K562 (cell line): Measurements from ENCODE around the gene CLIC1. TPM values are rescaled to one million over a fixed set of nuclear protein-coding genes. Genes with fewer than 3 reads are reported as not detected.

Experiments
- BRCA1 ChIP-seq, 2 experiments: fragments of 450-650 bp in 1 of 2; sonication (generic) in 1 of 2; formaldehyde crosslinking in 1 of 2; IDR thresholded peaks; 2 replicates each; pipeline versions ENCODE4 v1.5.0 to v1.6.1; 2017 to 2020; ENCODE audit warnings: mild to moderate bottlenecking in 1 of 2, missing genetic modification reagents in 1 of 2
- HOMEZ ChIP-seq: fragments of 250-450 bp; sonication (Bioruptor Pico); IDR thresholded peaks from 2 replicates; pipeline ENCODE4 v1.4.0; 2020; ENCODE audit warnings: mild to moderate bottlenecking, moderate library complexity
- MGA ChIP-seq: fragments of 450-650 bp; IDR thresholded peaks from 2 replicates; pipeline ENCODE4 v1.6.1; 2016; ENCODE audit warnings: mild to moderate bottlenecking, moderate library complexity
- PBX2 ChIP-seq, 2 experiments: IDR thresholded peaks in 1 of 2; conservative IDR thresholded peaks in 1 of 2; 2 replicates each; pipeline ENCODE4 v1.6.1; 2016; ENCODE audit warnings: low read depth in 2 of 2, mild to moderate bottlenecking in 1 of 2, missing compliant biosample characterization in 1 of 2, missing genetic modification characterization in 1 of 2, moderate library complexity in 1 of 2
- SIN3B ChIP-seq: fragments of 450-650 bp; IDR thresholded peaks from 2 replicates; pipeline ENCODE4 v1.6.1; 2017; ENCODE audit warnings: low read depth, mild to moderate bottlenecking, moderate library complexity
- SUPT5H ChIP-seq: fragments of 450-650 bp; IDR thresholded peaks from 2 replicates; pipeline ENCODE4 v1.6.1; 2016
- ZNF76 ChIP-seq: fragments of 250-450 bp; sonication (Bioruptor Pico); IDR thresholded peaks from 2 replicates; pipeline ENCODE4 v1.4.0; 2020; ENCODE audit warnings: mild to moderate bottlenecking, moderate library complexity, borderline replicate concordance
- polyA plus RNA-seq, 8 experiments: library from polyadenylated mRNA; depleted of rRNA in 4 of 8; stranded (reverse) in 5 of 8; unstranded in 3 of 8; fragments of >200 nt; fragmentation: Nextera tagmentation in 2 of 8; fragmentation: Illumina TruSeq in 1 of 8; extraction: Ambion mirVana in 2 of 8; extraction: Trizol in 1 of 8; gene quantifications; 2 replicates each; pipeline versions ENCODE4 v1.2.1 to v1.2.3, GENCODE V29; 2011 to 2014; ENCODE audit warnings: inconsistent platforms in 1 of 8, missing spikeins in 1 of 8
- total RNA-seq, 7 experiments: library from RNA; depleted of rRNA in 6 of 7; stranded (reverse); fragments of >200 nt in 6 of 7; fragmentation: Illumina TruSeq in 2 of 7; extraction: Trizol in 2 of 7; gene quantifications; 2 replicates each; pipeline versions ENCODE4 v1.2.1 to v1.2.3, GENCODE V29; 2011 to 2021; ENCODE audit warnings: low replicate concordance in 1 of 7

CLIC1 gene
- total and polyA plus RNA-seq, 9 of the 15 experiments (the other 6 are each of a cell fraction or from before 2014, with no cell fraction given), result 1,267 to 2,419 (median 1,808) TPM

- no peak for TF ChIP-seq PBX2 (CRISPR knock-in tag; IDR thresholded peaks at IDR 0.05; ENCODE audit: low read depth)
- TF ChIP-seq PBX2 (tag; conservative IDR thresholded peaks at IDR 0.05; ENCODE audit: low read depth), result no peak; the same call in 1 of the 2 replicates
- TF ChIP-seq HOMEZ (CRISPR knock-in tag), result no peak
- no peak for TF ChIP-seq MGA
- no peak for TF ChIP-seq SUPT5H
- TF ChIP-seq BRCA1 (IDR thresholded peaks at IDR 0.05), result no peak
- TF ChIP-seq BRCA1 (CRISPR knock-in tag; IDR thresholded peaks at IDR 0.05), result no peak
- TF ChIP-seq ZNF76 (CRISPR knock-in tag), result no peak
- no peak for TF ChIP-seq SIN3B
Measured at GRCh38 chr6:31737315-31737990, 1.1 kb upstream of the CLIC1 start (continued).
